ENCODE measurements around the gene BBS7. TPM values are rescaled to one million over a fixed set of nuclear protein-coding genes. Genes with fewer than 3 reads are reported as not detected.

The BBS7 gene
- total RNA-seq, 4 donors from 2014 or later = 12.6 to 17.6 (median 14.0) TPM

DNA sequence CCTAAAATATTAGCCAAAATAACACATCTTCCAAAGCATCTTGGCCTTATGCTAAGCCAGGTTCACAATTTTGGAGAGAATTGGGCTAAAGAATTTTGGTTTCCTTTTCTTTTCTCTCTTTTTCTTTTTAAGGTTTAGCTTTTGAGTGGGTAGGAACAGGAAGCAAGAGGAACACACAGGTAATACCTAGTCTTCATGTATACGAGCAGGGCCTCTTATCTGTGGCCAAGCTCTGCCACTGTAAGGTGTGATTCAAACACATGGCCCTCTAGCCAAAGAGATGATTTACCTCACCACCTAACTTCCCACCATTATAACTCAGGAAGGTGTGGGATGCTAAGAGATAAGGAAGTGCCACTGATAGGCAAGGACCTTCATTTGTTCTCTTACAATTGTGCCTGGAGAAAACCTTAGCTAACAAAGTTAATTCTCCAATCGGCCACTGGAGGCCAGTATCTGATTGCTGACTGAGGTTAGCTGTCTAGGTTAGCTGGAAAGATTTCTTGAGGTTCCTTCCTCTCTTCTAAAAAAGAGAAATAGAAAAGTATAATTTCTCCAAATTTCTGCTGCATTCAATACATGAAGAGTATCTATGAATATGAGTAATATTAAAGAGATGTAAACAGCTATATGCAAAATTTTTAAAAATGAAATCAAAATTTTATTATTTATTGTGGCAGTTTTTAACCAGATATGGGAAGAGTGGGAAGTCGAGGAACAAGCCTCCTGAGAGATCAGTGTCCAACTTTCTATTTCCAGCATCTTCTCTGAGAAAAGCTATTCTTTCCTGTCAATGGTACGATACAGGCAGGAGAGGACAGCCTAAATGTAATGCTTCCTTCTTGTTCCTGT lies 30.1 kb upstream of the BBS7 start:
- Histone ChIP-seq H3K27me3 (no peaks in the 10 kb centered on the region), H3K4me1 (no peaks in the 10 kb centered on the region), H3K9me3 (no peaks in the 10 kb centered on the region), H3K27ac (no peak overlapping the region), H3K36me3 (no peaks in the 10 kb centered on the region), H3K4me3 (no peak overlapping the region)
- intact Hi-C loops (cut with DNase I; ENCODE audit: low total_unique reads) (no loop called here), in situ Hi-C loops (cut with MboI; ENCODE audit: low pct_ligation_motif_present in 1 of 4, low pct_unique_long_range_greater_than_20kb in 1 of 4, low sequenced_read_pairs in 3 of 4) (no loop called here)
- DNase-seq = peak; percentile 35
- TF ChIP-seq POLR2AphosphoS5 (IDR thresholded peaks at IDR 0.05) (no peak), POLR2A (IDR thresholded peaks at IDR 0.05) (no peak), EP300 (IDR thresholded peaks at IDR 0.05; ENCODE audit: low read depth) (no peak)
- TF ChIP-seq, protein P1, sequence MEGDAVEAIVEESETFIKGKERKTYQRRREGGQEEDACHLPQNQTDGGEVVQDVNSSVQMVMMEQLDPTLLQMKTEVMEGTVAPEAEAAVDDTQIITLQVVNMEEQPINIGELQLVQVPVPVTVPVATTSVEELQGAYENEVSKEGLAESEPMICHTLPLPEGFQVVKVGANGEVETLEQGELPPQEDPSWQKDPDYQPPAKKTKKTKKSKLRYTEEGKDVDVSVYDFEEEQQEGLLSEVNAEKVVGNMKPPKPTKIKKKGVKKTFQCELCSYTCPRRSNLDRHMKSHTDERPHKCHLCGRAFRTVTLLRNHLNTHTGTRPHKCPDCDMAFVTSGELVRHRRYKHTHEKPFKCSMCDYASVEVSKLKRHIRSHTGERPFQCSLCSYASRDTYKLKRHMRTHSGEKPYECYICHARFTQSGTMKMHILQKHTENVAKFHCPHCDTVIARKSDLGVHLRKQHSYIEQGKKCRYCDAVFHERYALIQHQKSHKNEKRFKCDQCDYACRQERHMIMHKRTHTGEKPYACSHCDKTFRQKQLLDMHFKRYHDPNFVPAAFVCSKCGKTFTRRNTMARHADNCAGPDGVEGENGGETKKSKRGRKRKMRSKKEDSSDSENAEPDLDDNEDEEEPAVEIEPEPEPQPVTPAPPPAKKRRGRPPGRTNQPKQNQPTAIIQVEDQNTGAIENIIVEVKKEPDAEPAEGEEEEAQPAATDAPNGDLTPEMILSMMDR (IDR thresholded peaks at IDR 0.05) = peak; percentile 64 to 73 (median 66)
- 58 to 60% methylated on average over 3 to 4 of the region's 4 CpGs for WGBS, 2 donors (ENCODE audit: low coverage in 1 of 2)

DNA sequence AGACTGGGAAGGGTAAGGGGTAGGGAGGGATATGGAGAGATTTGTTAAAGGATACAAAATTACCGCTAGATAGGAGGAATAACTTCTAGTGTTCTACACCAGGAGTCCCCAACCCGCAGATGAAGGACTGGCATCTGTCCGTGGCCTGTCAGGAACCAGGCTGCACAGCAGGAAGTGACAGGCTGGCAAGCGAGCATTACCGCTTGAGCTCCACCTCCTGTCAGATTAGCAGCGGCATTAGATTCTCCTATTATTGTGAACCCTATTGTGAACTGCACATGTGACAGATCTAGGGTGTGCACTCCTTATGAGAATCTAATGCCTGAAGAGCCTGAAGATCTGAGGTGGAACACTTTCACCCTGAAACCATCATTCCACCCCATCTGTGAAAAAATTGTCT lies 27.9 kb upstream of the BBS7 start:
- WGBS, 2 donors (ENCODE audit: low coverage in 1 of 2) = 36 to 54% methylated on average over 6 of the region's 6 CpGs
- H3K4me3 ChIP-seq = no peak overlapping the region
- H3K27me3 ChIP-seq = no peaks in the 10 kb centered on the region
- H3K36me3 ChIP-seq = no peaks in the 10 kb centered on the region
- in situ Hi-C loops (cut with MboI; ENCODE audit: low pct_ligation_motif_present in 1 of 4, low pct_unique_long_range_greater_than_20kb in 1 of 4, low sequenced_read_pairs in 3 of 4) (no loop called here), intact Hi-C loops (cut with DNase I; ENCODE audit: low total_unique reads) (no loop called here)
- H3K27ac ChIP-seq = no peak overlapping the region
- peak; percentile 12 for DNase-seq
- no peak for TF ChIP-seq POLR2AphosphoS5 (IDR thresholded peaks at IDR 0.05)
- TF ChIP-seq, protein P1 (IDR thresholded peaks at IDR 0.05) = no peak
- no peak for TF ChIP-seq POLR2A (IDR thresholded peaks at IDR 0.05)
- no peak for TF ChIP-seq EP300 (IDR thresholded peaks at IDR 0.05; ENCODE audit: low read depth)
- H3K9me3 ChIP-seq = no peaks in the 10 kb centered on the region
- H3K4me1 ChIP-seq = no peaks in the 10 kb centered on the region

DNA sequence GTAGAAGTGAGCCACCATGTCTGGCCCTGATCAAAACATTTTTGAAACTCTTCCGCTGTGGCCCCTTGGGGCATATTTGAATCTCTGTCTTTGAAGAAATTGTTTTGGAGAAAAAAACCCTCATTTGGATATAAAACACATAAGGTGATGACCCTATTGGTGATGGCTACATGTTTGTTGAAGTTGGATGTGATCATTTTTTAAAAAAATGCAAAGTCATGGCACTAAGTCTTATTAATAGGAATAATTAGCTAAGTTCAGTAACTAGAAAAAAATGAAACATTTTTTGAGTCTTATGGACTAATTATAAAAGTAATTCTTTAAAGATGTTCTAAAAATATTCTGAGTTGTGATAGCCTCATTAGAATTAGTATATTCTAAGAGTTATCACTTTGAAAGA lies 17.9 kb upstream of the BBS7 start:
- Histone ChIP-seq H3K27ac (no peak overlapping the region), H3K27me3 (no peaks in the 10 kb centered on the region), H3K4me3 (no peak overlapping the region), H3K36me3 (no peaks in the 10 kb centered on the region), H3K9me3 (no peaks in the 10 kb centered on the region), H3K4me1 (no peaks in the 10 kb centered on the region)
- DNase-seq = no peak
- intact Hi-C loops (cut with DNase I; ENCODE audit: low total_unique reads) = no loop called here
- TF ChIP-seq, protein P1 (IDR thresholded peaks at IDR 0.05) = no peak
- no peak for TF ChIP-seq POLR2AphosphoS5 (IDR thresholded peaks at IDR 0.05)
- WGBS, 2 donors (ENCODE audit: low coverage in 1 of 2) = 91% methylated on average over 1 of the region's 1 CpG; no CpG with 5 or more reads in 1 of the 2 donors
- in situ Hi-C loops (cut with MboI; ENCODE audit: low pct_ligation_motif_present in 1 of 4, low pct_unique_long_range_greater_than_20kb in 1 of 4, low sequenced_read_pairs in 3 of 4) = no loop called here

DNA sequence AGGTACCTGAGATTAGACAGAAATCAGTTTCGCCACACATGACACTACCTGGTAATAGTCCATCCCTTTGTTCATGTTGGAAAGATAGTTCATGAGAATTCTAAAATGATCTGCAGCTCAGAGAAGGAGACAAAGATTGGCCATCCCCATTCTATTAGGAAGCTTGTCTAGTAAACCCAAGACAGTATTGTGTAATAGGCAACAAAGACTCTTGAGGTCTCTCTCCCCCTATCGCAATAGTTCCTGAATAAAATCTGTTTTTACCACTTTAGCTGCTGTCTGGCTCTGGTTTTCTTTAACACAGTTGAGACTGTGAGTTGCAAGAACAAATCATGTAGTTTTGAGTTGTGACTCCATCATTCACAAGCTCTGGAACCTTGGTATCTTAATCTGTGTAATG lies 14.8 kb upstream of the BBS7 start:
- H3K4me1 ChIP-seq = no peaks in the 10 kb centered on the region
- no peak overlapping the region for H3K4me3 ChIP-seq
- in situ Hi-C loops (cut with MboI; ENCODE audit: low pct_ligation_motif_present in 1 of 4, low pct_unique_long_range_greater_than_20kb in 1 of 4, low sequenced_read_pairs in 3 of 4) = no loop called here
- no peak overlapping the region for H3K27ac ChIP-seq
- H3K27me3 ChIP-seq = no peaks in the 10 kb centered on the region
- WGBS, 2 donors (ENCODE audit: low coverage in 1 of 2) = 83 to 100% methylated on average over 1 to 2 of the region's 2 CpGs
- no peaks in the 10 kb centered on the region for H3K9me3 ChIP-seq
- TF ChIP-seq POLR2AphosphoS5 (IDR thresholded peaks at IDR 0.05) = no peak
- TF ChIP-seq, protein P1 (IDR thresholded peaks at IDR 0.05) = no peak
- TF ChIP-seq POLR2A (IDR thresholded peaks at IDR 0.05) = no peak
- no peak for TF ChIP-seq EP300 (IDR thresholded peaks at IDR 0.05; ENCODE audit: low read depth)
- no peaks in the 10 kb centered on the region for H3K36me3 ChIP-seq
- no peak for DNase-seq
- intact Hi-C loops (cut with DNase I; ENCODE audit: low total_unique reads) = no loop called here
